Daoy (cell line): ENCODE data around the gene MYO18A. TPM values are rescaled to one million over a fixed set of nuclear protein-coding genes. Genes with fewer than 3 reads are reported as not detected.

Experiments
- DNase-seq: peaks from one replicate; pipeline ENCODE4 v3.0.0-alpha.2; 2015; ENCODE audit warnings: low read depth
- total RNA-seq: library from RNA; depleted of rRNA; stranded (reverse); fragments of >200 nt; shearing (Covaris generic); gene quantifications from 2 replicates; pipeline ENCODE4 v1.2.3, GENCODE V29; 2014

Gene MYO18A
- total RNA-seq, 1 experiment from 2014 or later = 11.9 TPM

DNA sequence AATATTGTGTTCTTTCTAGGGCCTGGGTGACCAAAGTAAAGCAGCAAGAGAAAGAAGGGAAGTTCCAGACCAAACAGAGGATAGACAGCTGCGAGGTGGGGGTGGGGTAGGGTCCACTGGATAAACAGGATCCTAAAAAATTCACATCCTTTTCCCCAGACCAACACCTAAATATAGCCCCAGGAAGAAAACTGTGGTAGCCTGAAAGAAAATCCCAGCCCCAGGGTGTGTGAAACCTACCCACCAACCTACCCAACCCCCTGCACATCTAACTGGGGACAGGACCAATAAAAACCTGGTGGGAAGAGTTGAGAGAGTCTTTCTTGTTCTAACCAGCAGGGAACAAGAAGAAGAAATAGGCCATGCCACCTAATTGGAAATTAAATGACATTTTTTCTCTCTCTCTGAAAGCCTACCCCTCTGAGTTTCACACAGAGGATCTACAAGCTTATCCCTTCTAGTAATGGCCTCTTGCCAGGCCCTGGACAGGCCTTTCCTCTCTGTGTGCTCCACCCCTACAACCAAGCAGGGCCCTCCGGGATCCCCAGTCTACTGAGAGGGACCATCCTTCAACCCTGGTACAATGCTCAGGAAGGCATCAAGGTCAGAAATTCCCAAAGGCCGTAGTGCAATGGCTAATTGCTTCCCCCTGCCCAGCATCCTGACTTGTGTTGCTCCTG lies 12.0 kb downstream of the MYO18A start:
- no peak for DNase-seq

DNA sequence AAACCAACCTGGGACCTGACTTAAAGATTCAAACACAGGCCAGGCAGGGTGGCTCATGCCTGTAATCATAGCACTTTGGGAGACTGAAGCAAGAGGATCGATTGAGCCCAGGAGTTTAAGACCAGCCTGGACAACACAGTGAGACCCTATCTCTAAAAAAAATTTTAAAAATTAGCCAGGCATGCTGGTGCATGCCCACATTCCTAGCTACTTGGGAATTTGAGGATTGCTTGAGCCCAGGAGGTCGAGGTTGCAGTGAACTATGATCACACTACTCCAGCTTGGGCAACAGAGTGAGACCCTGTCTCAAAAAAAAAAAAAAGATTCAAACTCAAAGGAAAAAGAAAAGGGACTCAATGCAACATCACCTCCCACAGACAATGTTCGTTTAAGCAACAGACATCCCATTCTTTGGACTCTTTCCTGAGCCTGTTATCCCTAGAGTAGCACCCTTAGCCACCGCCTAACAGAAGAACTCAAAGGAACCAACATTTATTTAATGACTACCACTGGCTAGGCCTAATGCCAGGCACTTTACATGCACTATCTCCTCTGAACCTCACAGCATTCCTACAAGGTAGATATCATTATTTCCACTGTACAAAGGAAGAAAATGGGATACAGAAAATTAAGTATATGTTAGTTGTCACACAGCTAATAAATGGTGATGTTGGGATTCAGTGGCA lies 12.7 kb downstream of the MYO18A start:
- DNase-seq = no peak

DNA sequence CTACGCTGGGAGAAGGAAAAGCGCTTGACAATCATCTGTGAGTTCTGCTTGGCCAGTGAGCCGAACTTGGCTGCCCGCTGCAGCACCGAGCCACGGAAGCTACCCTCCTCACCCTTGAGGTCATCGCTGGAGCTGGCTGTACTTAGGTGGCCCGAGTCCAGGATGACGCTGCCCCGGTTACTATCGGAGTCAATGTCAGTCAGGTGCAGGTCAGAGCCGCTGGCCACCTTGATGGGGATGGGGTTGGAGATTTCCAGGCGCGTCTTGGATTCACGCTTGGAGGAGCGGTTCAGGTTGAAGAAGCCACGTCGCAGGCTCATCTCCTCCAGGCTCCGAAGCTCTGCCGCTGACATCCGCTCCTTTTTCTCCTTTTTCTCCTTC lies 13.7 kb downstream of the MYO18A start:
- DNase-seq = no peak

DNA sequence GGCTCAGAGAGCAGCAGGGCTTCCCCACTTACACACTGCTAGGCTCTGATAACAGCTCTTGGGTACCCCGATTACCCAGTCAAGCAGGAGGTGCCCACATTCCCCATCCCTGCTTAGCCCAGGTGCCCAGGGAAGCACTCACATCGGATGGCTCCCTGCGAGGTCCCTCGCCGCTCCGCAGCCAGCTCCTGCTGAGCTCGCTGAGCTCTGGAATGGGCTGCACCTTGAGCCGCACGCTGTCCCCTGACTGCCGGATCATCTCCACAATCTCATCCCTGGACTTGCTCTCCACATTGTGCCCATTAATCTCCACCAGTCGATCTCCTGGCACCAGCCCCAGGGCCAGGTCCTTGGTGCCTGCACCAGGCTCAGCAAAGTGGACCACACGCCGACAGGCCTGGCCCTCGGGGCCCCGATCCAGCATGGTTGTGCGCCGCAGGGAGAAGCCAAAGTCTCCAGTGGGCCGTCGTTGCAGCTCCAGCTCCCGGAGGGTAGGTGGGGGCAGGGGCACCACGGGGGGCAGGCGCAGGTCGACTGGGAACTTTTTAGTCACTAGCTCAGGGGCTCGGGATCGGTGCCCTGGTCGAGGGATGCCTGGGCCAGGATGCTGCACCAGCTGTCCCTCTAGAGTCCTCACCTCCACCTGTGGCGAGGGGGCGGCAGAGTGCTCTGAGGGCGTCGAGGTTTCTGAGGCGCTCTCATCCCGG lies 14.2 kb downstream of the MYO18A start:
- DNase-seq = no peak

DNA sequence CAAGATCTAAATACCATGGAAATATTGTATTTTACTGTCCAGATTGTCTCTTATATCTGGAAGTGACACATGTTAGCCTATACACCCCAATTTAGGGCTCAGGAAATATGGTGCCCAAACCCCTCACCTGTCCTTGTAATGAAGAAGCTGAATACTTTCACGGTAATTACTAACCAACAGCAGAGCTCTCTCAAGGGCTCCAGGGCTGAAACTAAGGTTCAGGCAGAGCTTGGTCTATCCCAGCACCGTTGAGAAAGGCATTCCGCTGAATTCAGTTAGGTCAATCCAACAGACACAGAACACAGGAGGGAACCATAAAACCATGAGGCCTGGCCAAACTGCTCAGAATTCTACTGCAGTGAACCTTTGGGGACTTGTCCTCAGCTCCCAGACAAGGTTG lies 14.9 kb downstream of the MYO18A start:
- DNase-seq = no peak

DNA sequence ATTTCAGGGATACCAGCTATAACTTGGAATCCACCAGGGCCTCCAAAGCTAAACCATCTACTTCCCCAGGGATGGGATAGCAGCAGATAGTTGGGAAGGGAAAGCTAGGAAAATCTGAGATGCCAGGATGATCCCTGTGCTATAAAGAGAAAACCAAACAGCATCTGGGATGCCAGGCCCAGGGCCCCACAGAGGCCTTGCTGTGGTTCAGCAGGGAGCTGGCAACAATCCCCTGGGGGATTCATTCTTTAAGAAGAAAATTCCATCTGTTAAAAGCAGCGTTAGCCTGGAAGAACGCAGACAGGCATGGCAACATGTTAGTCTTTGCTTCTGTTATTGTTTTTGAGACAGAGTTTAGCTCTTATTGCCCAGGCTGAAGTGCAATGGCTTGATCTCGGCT lies 16.6 kb downstream of the MYO18A start:
- no peak for DNase-seq

DNA sequence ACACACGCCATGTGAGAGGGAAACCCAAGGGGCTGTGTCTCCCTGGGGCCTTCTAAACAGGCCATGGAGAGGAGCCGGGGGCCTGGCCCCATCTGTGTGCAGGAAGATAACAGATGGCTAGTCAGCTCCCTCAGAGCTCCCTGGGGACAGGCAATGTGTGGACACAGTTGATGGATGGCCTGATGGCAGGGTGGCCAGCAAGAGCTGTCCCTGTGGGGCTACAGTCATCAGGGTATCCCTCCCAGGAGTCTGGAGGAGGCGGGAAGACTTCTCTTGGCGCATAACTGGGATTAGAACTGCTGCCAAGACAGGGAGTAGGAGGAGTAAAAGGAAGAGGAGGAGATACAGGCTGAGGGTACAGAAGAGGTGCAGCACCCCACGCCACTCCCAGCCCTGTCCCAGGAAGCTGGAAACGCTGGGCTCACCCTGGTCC lies 17.3 kb downstream of the MYO18A start:
- no peak for DNase-seq

DNA sequence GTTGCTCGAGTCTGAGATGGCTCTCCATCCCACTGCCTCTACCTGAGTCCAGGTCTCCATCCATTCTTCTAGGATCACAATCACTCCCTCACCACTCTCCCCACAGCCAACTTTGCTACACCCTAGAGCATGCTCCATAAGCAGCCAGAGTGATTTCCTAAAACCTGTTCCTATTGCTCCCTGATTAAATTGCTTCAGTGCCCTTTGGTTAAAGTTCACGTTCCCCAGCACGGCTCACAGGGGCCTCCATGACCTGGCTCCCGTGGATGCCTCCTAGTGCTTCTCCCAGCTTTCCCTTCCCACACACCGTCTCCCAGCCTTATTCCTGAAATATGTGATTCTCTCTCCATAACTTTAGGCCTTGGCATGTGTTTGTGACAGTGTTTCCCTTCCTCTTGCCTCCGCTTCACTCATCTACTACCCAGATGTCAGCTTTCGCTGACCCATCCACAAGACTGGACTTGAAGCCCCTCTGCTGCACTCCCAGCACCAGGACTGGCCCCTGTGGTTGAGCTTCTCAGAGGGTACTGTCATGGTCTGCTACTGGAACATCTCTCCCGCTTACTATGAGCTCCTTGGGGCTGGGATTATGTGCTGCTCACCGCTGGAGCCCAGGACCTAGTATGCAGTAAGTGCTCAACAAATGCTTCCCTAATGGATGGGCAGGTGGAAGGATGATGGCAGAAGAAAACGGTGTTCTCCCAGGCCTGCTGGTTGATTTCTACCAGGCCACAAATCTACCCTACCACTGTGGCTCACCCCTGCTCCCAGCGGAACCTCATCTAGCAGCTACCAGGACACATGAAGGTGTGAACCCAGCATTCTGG lies 17.9 kb downstream of the MYO18A start:
- no peak for DNase-seq

DNA sequence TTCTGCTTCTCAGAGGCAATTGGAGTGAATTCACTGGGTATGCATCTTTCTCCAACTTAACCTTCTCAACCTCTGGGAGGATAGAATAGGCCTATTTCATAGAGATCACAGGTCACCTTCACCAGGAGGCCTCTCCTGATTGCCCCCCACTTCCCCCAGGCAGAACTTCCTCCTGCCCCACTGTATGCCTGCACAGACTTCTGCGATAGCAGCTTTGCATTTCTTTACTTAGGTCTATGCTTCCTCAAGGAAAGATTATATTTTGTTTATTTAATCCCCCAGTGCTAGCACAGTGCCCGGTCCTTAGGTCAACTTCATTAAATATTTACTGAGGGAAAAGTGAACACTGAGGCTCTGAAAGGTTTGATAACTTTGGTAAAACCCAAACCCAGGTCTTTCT lies 19.9 kb downstream of the MYO18A start:
- no peak for DNase-seq

DNA sequence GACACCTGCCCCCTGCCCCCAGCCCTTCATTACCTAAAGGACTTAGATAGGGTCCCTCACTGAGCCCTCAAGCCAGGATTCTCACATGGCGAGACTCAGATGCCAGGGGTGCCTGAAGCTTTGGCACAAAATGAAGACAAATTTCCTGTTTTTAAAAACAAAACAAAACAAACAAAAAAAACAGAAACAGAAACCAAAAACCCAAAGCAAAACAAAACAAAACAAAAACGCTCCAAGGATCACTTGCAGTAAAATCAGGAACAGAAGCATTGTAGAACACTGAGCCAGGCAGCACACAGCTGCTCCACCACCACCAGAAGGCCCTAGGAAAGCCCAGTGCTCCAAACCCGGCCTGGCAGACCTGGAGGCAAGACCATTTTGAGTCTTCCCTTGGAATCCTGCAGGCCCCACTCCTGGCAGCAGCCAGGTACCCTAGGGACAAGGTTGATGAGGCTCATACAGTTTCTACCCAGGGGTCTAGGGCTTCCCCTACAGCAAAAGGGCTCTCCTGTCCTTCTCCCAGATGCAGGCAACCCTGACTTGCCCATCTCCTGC lies 20.8 kb downstream of the MYO18A start:
- DNase-seq = no peak

DNA sequence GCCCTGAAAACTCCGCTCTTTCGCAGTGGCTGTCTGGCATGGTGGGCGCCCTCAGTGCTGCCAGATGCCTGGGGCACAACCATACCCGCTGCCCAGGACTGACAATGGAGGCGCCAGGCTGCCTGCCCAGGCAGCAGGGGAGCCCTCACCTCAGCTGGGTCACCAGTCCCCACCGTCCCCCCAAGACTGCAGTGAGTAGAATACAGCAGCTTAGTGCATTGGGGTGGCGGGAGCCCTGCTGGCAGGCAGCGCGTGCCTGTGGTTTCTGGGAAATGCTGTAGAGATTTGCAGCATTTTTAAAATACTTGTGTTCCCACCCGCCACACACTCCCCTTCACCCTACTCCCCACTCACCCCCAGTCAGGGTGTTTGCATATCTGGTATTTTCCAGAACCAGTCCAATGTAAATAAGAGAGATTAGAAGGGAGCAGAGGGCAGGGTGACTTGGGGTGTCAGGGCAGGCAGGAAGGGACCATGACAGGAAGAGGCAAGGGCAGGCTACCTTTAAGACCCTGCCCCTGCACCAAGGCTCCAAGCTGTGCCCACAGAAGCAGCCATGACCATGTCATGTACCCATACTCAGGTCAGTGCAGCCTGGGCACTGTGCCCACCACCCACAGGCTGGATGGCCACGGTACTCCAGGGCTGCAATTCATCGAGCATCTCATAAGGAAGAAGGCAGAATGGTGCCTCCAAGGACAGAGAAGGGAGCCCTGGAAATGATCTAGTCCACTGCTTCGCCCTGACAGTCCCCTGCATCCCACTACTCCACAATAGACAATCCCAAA lies 21.5 kb downstream of the MYO18A start:
- peak; percentile 74 for DNase-seq

DNA sequence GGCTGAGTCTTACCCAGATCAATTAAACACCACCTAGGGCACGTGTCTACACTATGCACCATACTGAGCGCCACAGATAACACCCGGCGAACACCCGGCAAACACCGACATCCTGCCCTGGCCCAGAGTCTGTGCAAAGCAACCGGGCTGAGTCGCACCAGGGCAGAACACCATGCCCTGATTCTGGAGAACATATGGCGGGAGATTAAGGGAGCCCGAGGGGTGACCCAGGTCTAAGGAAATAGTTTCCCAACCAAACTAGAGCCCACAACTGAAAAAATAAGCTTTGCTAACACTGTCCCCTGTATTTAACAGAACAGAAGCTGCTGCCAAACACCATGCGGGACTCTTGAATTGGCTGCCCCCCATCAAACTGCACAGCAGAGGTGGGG lies 22.1 kb downstream of the MYO18A start:
- DNase-seq = no peak

DNA sequence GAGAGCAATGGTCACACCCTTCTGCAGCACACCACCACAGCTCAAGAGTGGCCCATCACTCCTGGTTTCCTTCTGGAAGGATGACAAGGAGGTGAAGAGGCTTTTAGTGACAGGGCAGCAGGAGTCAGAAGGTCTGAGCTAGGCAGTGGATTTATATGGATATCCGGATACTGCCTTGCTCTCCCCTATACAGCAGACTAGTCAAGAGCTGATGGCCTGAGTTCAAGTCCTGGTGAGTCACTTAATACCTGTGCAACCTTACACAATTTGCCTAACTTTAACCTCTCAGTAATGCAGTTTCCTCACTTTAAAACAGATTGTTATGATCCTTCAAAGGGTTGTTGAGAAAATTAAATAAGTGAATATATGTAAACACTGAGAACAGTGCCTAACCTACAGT lies 22.9 kb downstream of the MYO18A start:
- DNase-seq = no peak

DNA sequence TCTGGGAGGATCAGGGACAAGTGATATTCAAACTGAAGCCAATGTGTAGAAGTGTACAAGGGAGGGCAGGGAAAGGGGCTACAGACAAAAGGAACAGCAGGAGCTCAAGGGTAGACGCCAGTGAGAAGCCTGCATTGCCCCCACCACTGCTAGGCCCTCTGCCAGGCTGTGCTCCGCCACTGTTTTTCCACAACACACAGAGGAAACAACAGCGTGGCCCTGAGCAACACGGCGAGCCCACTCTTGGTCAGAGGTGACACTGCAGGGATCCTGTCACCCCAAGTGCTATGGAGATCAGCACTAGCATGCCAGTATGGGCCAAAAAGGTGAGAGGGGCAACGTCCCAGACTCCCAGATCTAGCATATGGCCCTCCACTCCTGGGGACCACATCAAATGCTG lies 23.4 kb downstream of the MYO18A start:
- no peak for DNase-seq

DNA sequence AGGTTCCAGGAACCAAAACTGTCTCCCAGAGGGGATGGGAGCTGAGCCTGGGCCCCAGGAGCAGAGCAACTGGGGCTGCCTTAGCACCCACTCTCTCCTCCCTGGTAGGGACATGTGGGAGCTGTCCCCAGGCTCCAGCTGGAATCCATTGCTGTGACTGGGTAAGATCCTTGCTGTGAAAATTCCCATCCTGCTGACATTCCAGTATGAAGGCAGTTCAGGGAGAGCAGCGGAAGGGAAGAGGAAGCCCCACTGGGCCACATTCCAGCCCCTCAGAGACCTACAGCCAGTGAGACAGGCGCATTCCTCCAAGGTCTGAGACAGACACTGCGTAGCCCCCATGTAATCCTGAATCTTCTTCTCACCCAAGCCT lies 24.2 kb downstream of the MYO18A start:
- DNase-seq = peak; percentile 46

DNA sequence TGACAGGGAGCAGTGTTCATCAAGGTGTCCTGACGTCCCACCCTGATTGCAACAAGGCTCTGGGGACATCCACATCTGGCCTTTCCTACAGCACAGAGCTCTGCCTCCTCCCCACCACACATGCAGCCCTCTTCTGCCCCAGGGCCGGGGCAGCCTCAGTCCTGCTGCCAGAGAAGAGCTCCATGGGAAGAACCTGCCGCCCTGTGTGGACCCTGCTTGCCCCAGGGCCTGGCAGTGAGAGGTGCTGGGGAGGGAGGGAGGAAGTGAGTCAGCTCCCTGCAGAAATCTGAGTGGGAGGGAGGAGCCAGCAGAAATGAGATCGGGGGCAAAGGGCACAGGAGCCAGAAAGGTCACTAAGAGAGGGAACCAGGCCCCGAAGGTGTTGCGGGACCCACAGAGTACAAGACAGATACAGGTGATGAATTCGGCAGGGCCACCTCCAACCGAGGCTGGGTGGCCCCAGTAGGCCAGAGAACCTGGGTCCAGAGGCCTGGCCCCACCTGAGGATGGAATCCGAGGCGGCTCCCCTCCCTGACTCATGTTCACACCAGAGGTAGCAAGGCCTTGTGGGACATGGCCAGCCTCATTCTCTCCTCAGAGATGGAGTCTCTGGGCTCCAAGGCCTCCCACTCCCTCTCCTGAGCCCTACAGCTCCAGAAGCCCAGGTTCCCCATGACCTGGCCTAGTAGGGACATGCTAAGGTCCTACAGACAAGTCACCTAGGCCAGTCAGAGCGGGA lies 24.8 kb downstream of the MYO18A start:
- peak; percentile 92 for DNase-seq

DNA sequence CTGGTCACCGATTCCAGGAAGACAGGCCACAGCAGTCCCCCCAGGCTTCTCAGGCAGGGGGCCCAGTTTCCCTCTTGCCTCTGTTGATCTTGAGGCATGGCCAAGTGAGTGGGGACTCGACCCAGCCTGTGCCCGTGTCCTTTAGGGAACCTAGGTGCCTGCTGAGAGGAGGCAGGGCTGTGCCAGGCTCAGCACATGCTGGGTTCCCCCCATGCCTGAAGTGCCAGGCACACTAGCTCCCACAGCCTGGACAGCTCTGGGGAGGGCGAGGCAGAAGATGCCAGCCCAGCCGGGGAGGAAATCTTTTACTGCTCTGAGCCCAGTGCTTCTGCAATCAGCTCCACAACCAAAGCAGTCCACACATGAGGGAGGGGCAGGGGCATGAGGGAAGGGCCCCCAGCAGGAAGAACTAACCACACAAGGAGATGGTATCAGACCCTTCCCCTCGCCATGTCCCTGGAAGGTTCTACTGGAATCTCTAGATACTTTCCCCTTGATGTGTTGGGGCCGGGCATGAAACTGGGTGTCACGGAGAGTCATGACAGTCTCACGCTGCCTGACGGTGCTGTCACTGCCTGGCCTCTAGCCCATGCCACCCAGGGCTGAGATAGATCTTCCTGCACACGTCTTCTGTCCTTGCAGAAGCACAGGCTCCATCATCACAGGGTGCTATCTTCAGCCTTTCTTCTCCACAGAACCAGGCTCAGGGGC lies 25.5 kb downstream of the MYO18A start:
- peak; percentile 43 for DNase-seq

DNA sequence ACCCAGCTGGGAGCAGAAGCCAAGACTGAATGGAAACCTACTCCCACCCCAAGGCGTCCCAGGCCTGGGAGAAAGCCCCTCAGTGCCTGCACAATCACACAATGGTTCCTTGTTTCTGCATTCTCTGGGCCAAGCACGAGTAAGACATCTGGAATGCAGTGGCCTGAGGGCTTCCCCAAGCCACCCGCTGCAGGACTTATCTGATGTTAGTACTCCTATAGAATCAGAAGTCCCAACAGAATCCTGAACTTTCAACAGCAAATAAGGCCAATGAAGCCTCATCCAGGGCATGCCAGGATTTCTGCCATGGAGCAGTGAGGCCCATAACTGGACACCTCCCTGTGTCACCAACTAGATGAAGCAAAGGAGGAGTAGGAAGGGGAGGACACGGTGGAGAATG lies 28.6 kb downstream of the MYO18A start:
- DNase-seq = peak; percentile 71

DNA sequence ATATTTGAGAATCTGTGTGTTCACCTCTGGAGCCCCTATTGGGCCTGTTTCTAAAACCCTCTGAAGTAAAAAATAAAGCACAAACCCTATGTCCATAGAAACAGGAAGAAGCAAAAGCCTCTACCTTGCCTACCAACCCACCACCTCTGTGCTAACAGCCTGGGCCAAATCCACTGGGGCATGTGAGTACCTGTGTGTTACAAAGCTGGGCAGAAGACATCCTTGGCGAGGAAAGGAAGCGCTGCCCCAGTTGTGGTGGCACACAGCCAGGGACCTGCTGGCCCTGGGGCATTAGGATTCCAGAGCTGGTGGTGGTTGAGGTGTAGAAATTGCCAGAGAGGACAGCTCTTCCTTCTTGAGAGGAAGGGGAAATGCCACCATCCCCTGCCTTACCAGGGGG lies 30.0 kb downstream of the MYO18A start:
- DNase-seq = no peak
